AML-193 (cell line): ENCODE data around the gene RASL10A.

Experiments used
- DNase-seq, 2 experiments: peaks; one replicate each; lab custom pipeline; 2025; lab: John Stamatoyannopoulos, UW

The RASL10A gene

DNA sequence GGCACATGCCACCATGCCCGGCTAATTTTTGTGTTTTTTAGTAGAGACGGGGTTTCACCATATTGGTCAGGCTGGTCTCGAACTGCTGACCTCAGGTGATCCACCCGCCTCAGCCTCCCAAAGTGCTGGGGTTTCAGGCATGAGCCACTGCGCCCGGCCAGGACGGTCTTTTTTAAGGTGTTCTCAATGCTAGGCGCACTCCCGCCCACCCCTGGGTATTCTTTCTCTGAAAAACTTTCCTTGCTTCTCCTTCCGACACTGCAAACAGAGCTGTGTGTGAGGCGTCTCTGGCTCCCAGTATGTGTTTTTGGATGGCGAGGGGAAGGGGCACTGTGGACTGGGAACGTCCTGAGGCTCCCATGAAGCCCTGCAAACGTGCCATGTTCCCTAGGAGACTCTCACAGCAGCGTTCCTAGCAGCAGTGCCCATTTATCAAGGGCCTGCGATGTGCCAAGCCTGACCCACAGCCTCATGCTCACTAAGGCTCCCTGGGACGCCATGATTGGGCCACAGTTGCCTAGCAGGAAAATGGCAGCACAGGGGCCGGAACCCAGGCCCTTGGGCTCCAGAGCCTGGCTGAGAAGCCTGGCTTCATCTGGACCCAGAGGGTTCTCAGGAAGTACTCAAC lies 2.4 kb upstream of the RASL10A start:
- no peak for DNase-seq

DNA sequence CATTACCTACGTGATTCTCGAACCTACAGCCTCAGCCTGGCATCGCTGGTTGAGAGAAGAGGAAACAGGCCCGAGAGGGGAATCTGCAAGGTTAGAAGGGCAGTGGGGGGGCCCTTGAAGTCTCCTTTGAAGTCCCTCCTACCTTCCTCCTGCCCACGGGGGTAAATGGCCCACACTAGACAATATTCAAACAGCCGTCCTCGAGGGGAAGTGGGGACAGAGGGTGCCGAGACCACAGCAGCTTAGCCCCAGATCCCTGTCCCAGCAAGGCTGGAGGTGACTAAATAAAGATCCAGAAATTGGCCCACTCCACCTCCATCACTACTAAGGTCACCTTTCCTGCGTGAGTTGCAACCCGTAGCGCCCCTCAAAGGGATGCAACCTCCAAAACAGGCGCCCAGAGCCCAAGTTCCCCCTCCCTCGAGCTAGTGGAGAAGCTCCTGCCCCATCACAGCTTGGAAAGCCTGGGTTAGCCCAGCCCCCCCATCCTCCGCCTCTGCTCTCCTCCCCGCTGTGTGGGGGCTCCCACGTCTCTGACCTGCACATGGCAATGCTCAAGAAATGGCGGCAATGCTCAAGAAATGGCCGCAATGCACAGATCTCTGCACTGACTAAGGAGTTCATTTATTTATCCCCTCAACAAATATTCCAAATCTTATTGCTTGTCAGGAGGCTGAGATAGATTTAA lies 788 bp upstream of the RASL10A start:
- no peak for DNase-seq

DNA sequence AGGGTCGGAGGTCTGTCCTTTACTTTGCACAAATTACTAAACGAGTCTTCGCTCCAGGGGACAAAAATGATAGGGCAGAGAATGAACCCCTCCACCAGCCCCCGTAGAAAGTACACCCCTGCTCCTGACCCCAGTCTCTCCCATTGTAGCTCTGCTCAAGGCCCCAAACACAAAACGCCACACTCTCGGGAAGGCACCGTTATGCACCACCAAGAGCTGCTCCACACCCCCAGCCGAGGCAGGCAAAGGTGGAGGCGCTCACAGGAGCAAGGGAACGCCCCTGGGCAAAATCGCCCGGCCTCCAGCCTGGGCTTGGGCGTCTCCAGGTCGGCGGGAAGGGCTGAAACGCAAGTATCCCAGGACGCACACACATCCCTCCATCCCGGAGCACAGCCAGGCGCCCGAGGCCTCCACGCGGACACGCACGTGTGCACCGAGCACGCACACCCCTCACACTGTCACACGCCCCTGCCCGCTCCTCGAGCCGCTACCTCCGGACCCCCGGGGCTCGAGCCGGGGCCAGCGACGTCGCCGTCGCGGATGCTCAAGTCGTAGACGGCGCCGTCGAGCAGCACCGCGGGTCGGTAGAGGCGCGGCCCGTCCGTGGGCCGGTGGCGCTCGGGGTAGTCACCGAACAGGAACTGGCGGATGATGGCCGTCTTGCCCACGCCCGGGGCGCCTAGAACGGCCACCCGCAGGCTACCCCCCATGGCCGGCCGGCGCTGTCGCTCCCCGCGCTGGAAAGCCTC lies 786 bp downstream of the RASL10A start:
- DNase-seq: no peak

DNA sequence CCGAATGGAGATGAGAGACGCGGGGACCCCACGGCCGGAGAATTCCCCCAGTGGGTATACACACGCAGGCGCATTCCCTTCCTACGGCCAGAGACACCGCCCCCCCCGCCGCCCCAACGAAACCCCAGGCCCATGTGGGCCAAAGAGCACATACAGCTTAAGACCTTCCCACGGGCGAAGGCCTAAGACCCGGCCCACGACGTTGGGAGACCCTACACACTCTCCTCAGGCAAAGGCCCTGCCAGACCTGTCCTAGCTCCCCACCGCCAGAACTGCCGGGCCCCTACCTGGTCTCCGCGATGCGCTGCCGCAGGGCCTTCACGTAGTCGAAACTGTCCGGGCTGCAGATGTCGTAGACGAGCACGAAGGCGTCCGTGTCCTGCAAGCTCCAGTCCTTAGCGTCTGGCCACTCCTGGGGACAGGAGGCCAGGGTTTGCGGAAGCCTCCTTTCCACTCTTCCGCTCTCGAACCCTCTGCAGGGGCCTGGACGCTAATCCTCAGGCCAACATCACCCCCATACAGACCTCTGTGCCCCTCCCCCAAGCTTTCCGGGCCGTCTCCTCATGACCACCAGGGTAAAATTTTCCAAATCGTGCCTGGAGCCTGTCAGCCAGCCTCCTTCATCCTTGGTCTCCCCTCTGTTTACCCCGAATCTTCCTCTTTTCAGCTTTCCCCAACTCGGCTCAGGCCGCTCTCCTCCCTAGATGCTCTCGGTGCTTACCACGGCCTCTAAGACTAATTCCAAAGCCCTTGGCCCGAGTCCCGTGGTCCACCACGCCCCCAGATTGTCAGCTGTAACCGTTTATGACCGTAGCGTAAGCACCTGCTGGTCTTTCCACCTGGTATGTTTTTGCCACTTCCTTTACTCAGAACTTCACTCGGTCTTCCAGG lies 1.7 kb downstream of the RASL10A start:
- no peak for DNase-seq

DNA sequence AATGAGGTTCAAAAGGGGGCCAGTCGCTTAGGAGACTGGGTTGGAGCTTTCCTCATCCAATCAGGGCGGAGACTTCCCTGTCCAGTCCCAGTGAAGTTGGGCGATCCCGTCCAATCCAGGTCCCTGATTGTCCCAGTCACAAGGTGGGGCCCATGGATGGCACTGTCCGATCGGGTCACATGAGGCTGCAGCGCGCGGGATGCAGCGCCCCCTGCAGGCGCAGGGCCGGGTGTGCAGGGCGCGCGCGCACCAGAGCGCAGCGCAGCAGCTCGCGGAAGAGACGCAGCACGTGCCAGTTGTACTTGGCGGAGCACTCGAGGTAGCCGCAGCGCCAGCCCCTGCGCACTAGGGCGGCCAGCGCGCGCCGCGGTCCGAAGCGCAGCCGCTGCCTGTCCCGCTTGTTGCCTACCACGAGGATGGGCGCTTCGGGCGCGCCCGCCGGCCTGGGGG lies 2.3 kb downstream of the RASL10A start:
- DNase-seq: no peak

DNA sequence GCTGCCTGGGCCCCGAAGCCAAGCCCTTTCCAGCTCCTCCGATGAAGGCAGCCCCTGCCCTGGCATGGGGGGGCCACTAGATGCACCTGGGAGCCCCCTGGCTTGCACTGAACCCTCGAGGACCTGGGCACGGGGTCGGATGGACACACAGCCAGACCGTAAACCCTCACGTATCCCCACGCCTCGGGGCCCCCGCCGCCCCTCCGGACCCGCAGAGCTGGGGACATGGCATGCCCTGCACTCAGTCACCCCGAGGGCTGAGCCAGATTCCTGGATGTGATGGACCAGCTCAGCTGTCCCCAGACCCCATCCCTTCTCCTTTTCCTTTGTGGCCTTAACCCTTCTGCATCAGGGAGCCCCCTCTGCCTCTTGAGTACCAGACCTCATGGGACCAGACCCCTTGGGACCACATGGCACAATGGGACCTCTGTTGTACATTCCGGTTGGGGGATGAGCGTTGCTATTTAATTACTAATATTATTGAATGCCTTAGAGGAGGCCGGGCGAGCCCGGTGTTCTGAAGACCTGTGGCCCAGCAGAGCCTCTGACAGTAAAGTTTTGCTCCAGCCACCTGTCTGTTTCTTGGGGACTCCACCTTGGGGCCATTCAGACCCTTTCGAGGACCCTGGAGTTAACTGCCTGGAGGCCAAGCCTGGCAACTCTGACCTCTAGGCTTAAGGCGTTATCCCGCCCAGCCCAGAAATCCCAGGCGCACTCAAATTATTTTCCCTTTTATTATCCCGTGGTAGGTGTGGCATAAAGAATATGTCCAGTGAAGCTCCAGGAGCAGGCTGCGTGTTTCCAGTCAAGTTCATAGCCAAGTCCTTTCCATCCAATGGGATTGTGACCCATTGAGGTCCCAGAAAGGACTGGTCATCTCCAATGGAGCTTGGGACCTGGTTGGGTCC lies 3.0 kb downstream of the RASL10A start:
- no peak for DNase-seq

DNA sequence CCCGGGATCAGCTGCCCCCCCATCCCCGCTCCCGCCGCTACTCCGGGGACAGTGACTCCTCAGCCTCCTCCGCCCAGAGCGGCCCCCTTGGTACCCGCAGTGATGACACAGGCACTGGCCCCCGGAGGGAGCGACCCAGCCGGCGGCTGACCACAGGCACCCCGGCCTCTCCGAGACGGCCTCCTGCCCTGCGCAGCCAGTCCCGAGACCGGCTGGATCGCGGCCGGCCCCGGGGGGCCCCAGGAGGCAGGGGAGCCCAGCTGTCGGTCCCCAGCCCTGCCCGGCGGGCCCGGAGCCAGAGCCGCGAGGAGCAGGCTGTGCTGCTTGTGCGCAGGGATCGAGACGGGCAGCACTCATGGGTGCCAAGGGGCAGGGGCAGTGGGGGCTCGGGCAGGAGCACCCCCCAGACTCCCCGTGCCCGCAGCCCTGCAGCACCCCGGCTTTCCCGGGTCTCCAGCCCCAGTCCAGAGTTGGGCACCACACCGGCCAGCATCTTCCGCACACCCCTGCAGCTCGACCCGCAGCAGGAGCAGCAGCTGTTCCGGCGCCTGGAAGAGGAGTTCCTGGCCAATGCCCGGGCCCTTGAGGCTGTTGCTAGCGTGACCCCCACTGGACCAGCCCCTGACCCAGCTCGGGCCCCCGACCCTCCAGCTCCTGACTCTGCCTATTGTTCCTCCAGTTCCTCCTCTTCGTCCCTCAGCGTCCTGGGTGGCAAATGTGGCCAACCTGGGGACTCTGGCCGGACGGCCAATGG lies 3.9 kb downstream of the RASL10A start:
- DNase-seq: no peak

DNA sequence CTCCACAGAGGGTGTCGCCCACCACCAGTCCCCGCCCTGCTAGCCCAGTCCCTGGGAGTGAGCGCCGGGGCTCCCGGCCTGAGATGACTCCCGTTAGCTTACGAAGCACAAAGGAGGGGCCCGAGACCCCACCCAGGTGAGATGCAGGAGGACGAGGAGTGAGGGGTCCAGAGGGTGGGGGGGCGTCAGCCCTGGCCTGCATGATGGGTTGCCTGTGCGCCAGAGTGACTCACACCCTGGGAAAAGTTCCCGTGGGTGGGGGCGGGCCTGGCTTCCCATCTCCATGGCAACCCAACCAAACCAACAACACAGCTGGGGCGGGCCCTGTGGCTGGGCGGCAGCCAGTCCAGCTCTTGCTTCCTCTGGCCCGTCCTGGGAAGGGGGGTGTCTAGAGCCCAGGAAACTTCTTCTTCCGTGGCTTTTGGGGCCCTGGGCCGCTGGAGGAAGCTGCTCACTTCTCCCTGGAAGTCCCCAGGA lies 4.6 kb downstream of the RASL10A start:
- peak; percentile 50 to 67 for DNase-seq

DNA sequence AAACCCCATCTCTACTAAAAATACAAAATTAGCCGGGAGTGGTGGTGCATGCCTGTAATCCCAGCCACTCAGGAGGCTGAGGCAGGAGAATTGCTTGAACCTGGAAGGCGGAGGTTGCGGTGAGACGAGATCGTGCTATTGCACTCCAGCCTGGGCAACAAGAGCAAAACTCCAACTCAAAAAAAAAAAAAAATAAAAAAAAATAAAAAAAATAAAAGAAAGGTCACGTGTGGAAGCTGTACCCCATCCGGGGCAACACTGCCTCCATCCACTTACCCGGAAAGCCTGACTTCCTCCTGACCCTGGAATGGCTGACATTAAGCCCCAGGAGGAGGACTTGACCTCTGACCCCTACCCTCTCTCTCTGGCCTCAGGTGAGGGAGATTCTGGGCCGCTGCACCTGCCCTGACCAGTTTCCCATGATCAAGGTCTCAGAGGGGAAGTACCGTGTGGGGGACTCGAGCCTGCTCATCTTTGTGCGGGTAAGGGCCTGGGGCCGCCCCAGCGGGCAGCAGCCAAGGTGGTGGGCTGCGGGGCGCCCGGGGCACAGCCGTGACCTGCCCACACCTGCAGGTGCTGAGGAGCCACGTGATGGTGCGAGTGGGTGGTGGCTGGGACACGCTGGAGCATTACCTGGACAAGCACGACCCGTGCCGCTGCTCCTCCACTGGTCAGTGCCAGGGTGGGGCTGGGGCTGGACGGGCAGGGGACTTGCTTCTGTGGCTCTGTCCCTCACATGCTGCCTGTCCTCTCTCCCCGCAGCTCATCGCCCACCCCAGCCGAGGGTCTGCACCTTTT lies 5.2 kb downstream of the RASL10A start:
- no peak for DNase-seq

DNA sequence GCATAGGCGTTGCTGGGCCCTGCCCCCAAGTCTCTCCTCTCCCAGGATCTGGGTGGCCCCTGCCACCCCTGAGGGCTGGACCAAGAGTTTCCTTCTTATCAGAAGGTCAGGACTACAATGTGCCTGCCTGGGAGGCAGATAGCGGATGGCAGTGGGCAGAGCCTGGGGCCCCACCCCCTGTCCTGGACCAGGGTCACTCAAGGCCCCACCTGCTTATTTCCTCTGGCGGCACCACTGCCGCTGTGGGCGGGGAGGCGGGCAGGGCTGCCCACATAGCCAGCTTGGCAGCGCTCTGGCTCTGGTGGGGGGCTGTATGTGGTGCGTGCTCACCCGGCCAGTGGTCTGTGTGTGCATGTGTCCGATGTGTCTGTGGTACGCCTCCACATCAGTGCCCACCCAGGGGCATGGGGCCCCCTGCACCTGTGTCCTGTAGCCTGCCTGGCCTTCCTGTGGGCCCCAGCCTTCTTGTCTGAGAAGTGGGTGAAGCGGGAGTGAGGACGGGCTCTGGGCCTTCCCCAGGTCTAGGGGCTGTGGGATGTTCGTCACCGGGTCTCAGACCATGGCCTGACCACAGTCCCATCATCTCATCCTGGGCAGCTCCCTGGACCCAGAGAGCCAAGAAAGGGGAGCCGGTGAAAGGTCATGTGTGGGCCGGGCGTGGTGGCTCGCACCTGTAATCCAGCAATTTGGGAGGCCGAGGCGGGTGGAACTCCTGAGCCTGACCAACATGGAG lies 6.0 kb downstream of the RASL10A start:
- DNase-seq: no peak

DNA sequence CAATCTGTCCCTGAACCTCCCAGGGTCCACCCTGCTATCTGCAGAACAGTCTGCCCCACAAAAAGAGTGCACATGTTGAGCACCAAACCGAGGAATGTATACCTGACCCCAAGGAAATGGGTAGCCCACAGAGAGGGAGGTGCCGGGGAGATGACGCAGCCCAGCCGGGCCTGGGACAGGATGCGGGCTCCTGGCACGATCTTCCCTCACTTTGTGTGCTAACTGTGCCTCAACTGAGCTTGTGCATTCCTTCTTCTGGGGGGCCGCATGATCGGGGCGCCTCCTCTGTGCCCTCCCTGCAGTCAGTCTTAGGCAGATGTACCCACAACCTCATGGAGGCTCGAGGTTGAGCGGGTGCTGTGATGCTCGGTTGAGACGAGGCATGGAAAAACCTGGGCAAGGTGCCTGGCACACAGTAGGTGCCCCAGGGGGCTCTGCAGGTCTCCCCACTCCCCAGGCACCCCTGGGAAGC lies 6.7 kb downstream of the RASL10A start:
- DNase-seq: no peak

DNA sequence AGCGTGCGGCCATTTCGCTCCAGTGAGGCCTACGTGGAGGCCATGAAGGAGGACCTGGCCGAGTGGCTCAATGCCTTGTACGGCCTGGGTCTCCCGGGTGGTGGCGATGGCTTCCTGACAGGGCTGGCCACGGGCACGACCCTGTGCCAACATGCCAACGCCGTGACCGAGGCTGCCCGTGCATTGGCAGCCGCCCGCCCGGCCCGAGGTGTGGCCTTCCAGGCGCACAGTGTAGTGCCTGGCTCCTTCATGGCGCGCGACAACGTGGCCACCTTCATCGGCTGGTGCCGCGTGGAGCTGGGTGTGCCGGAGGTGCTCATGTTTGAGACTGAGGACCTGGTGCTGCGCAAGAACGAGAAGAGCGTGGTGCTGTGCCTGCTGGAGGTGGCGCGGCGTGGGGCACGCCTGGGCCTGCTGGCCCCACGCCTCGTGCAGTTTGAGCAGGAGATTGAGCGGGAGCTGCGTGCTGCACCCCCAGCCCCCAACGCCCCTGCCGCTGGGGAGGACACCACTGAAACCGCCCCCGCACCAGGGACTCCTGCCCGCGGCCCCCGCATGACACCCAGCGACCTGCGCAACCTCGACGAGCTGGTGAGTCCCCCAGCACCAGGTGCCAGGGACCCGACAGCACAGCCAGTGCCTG lies 7.2 kb downstream of the RASL10A start:
- DNase-seq: no peak

DNA sequence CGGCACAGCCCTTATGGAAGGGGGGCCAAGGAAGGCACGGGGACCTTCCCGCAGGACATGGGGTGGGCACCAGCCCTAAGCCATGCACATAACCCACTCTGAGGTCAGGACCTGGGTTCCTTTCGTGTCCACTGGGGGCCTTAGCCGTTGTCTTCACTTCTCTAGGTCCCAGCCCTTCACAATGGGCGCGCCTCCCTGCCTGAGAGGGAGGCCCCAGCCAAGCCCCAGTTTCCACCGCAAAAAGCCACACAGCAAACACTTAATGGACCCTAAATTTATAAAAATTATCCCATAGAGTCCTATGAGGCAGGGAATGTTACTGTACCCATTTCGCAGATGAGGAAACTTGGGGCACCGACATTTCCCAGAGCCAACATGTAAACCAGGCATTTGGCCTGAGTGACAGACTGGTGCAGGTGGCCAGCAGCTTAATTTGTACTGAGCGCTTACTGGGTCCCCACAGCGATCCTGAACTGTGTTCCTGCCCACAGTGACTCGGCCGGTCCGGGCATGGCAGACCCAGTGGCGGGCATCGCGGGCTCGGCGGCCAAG lies 7.8 kb downstream of the RASL10A start:
- DNase-seq: no peak

DNA sequence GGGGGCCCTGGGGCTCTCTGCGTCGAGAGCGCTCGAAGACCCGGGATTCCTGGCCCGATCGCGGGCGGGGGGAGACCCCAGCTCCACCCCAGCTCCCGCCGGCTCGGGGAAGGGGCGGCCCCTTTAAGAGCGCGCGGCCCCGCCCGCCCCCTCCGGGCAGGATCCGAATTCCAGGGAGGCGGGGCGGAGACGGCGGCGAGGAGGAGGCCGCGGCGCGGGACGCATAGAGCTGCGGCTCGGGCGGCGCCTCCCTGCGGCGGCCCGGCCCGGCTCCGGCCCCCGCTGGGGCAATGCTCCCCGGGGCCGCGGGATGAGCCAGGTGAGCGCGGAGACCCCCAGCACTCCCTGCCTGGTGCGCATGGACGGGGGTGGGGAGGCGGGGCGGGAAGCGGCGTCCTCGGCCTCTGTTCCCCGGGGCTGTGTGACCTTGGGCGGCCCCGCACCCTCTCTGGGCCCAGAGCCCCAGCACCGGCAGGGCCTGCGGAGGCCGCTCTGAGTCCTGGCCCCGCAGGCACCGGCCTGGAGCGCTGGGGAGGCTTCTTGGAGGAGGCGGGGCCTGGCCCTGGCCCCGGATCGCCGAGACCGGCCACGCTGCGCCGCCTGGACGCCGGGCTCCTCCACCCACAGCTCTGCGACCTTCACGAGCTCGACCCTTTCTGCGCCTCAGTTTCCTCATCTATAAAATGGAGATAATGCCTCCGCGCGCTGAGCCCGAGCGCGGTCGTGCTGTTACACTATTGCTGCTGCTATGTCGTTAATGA lies 8.5 kb downstream of the RASL10A start:
- peak; percentile 25 to 43 for DNase-seq

DNA sequence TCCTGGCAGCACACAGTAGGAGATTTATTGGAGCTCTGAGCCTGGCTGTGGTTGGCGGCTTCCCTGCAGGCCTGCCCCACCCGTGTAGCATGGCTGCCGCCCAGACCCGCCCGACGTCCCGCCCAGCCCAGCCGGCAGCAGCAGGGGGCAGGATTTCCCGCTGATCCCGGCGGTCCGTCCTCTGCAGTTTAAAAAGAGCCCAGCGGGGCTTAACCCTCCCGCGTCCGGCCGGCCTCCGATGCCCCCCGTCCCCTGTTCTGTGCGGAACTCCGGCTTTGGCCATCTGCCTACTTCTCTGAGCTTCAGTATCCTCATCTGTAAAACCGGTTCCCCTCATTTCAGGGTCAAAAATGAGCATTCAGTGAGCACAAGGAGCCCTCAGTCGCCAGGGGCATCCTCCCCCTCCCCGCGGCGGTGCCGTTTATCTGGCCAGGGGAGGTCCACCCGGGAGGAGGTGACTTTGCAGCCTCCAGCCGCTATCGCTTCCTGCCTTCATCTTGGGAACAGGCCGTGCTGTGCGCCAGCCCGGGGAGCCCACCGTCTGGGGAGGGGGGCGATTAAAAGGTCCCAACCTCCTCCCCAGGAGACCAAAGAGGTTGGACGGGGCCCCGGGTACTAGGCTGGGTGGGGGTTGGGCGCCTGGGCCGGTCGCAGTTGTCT lies 9.2 kb downstream of the RASL10A start, which contains the start of gene GAS2L1:
Gene GAS2L1 (plus strand): TSS at position 476 of the 660 bp plus-strand sequence. CDS start 1,456 bp downstream, outside the sequence.
- DNase-seq: peak; percentile 63

DNA sequence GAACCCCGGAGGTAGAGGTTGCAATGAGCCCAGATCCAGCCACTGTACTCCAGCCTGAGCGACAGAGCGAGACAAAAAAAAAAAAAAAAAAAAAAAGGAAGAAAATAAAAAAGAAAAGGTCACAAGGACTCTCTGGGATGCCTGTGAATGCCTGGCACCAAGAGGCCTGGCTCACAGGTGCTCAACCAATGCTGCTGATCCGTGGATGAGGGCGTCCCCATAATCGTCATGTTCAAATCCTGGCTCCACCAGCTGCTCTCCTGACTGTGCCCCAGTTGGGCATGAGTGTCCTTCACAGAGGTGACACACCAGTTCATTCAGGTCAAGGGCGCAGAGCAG lies 9.7 kb downstream of the RASL10A start:
- no peak for DNase-seq
